DOHH2 (cell line): ENCODE measurements around the gene DYRK1A.

Experiments used
- H3F3A ChIP-seq: fragments of 200-600 bp; sonication (generic), shearing (Covaris generic); 2 replicates; pipeline ENCODE4 v1.6.0; 2016; ENCODE audit warnings: antibody characterized with exemption, mild to moderate bottlenecking; ENCODE audit not compliant: control insufficient read depth, insufficient read depth
- H3K27ac ChIP-seq: fragments of 200-600 bp; sonication (generic); 2 replicates; pipeline ENCODE4 v1.5.1; 2014; ENCODE audit warnings: low read depth, mild to moderate bottlenecking, low read length, moderate library complexity
- H3K27me3 ChIP-seq: fragments of 200-600 bp; sonication (generic); 2 replicates; pipeline ENCODE4 v1.6.1; 2014; ENCODE audit warnings: mild to moderate bottlenecking, low read length, mixed read lengths; ENCODE audit not compliant: control insufficient read depth
- H3K36me3 ChIP-seq: fragments of 200-600 bp; sonication (generic); 2 replicates; pipeline ENCODE4 v1.6.1; 2014; ENCODE audit warnings: mild to moderate bottlenecking, low read length, moderate library complexity, mixed read lengths; ENCODE audit not compliant: control insufficient read depth
- H3K4me1 ChIP-seq: fragments of 200-600 bp; sonication (generic); 2 replicates; pipeline ENCODE4 v1.6.1; 2014; ENCODE audit warnings: mild to moderate bottlenecking, low read length, mixed read lengths; ENCODE audit not compliant: control insufficient read depth
- H3K4me2 ChIP-seq: fragments of 200-600 bp; sonication (generic); 2 replicates; pipeline ENCODE4 v1.6.0; 2014; ENCODE audit warnings: mild to moderate bottlenecking, low read length, moderate library complexity
- H3K4me3 ChIP-seq: fragments of 200-600 bp; sonication (generic); 2 replicates; pipeline ENCODE4 v1.5.1; 2014; ENCODE audit warnings: mild to moderate bottlenecking, low read length, mixed read lengths
- H3K79me2 ChIP-seq: fragments of 200-600 bp; sonication (generic); 2 replicates; pipeline ENCODE4 v1.6.1; 2014; ENCODE audit warnings: mild to moderate bottlenecking, low read length, mixed read lengths; ENCODE audit not compliant: control insufficient read depth
- H3K9me2 ChIP-seq: fragments of 200-600 bp; sonication (generic); replicated peaks from 2 replicates; pipeline ENCODE4 v1.6.1; 2014; ENCODE audit warnings: mild to moderate bottlenecking, low read length, mixed read lengths; ENCODE audit not compliant: control insufficient read depth
- H3K9me3 ChIP-seq: fragments of 200-600 bp; sonication (generic); 2 replicates; pipeline ENCODE4 v1.6.1; 2014; ENCODE audit warnings: antibody characterized with exemption, low read length, mixed read lengths; ENCODE audit not compliant: control insufficient read depth, insufficient read depth
- H4K20me1 ChIP-seq: fragments of 200-600 bp; sonication (generic); 2 replicates; pipeline ENCODE4 v1.6.0; 2014; ENCODE audit warnings: low read depth, mild to moderate bottlenecking, antibody characterized with exemption, low read length, moderate library complexity; ENCODE audit not compliant: control insufficient read depth, insufficient read depth
- EZH2phosphoT487 ChIP-seq: fragments of 200-600 bp; sonication (generic); IDR thresholded peaks from 2 replicates; pipeline ENCODE4 v1.6.1; 2017; ENCODE audit warnings: borderline replicate concordance, mild to moderate bottlenecking, antibody characterized with exemption, low read length, moderate library complexity, mixed read lengths
- TF ChIP-seq, protein P1 (sequence below): fragments of 200-600 bp; sonication (generic); IDR thresholded peaks from one replicate; pipeline ENCODE4 v1.5.1; 2014; ENCODE audit warnings: antibody characterized with exemption, mild to moderate bottlenecking, low read depth, low read length; ENCODE audit not compliant: poor library complexity, severe bottlenecking

The DYRK1A gene

GRCh38 chr21:37415939-37416338 lies 49.4 kb downstream of the DYRK1A start:
- TF ChIP-seq, protein P1, sequence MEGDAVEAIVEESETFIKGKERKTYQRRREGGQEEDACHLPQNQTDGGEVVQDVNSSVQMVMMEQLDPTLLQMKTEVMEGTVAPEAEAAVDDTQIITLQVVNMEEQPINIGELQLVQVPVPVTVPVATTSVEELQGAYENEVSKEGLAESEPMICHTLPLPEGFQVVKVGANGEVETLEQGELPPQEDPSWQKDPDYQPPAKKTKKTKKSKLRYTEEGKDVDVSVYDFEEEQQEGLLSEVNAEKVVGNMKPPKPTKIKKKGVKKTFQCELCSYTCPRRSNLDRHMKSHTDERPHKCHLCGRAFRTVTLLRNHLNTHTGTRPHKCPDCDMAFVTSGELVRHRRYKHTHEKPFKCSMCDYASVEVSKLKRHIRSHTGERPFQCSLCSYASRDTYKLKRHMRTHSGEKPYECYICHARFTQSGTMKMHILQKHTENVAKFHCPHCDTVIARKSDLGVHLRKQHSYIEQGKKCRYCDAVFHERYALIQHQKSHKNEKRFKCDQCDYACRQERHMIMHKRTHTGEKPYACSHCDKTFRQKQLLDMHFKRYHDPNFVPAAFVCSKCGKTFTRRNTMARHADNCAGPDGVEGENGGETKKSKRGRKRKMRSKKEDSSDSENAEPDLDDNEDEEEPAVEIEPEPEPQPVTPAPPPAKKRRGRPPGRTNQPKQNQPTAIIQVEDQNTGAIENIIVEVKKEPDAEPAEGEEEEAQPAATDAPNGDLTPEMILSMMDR = no peak
- no peak for TF ChIP-seq EZH2phosphoT487
- Histone ChIP-seq H3F3A (peaks cover 2% of the 10 kb centered on the region; the same call in 1 of the 2 replicates), H3K36me3 (peaks cover 12% of the 10 kb centered on the region), H4K20me1 (peaks cover 31% of the 10 kb centered on the region), H3K79me2 (peaks cover 100% of the 10 kb centered on the region), H3K27ac (no peak overlapping the region), H3K9me2 (no peaks in the 10 kb centered on the region), H3K4me1 (peaks cover 33% of the 10 kb centered on the region), H3K4me2 (no peak overlapping the region), H3K27me3 (no peaks in the 10 kb centered on the region), H3K9me3 (no peaks in the 10 kb centered on the region), H3K4me3 (no peak overlapping the region)

GRCh38 chr21:37416914-37417313 lies 50.3 kb downstream of the DYRK1A start:
- peaks cover 100% of the 10 kb centered on the region for H3K79me2 ChIP-seq
- no peaks in the 10 kb centered on the region for H3K9me2 ChIP-seq
- H3K4me2 ChIP-seq = no peak overlapping the region
- peaks cover 23% of the 10 kb centered on the region for H4K20me1 ChIP-seq
- peaks cover 23% of the 10 kb centered on the region for H3K4me1 ChIP-seq
- no peak overlapping the region for H3K4me3 ChIP-seq
- peaks cover 18% of the 10 kb centered on the region for H3K36me3 ChIP-seq
- TF ChIP-seq, protein P1 = no peak
- no peak for TF ChIP-seq EZH2phosphoT487
- no peaks in the 10 kb centered on the region for H3K9me3 ChIP-seq
- H3F3A ChIP-seq = peaks cover 1% of the 10 kb centered on the region; the same call in 1 of the 2 replicates
- H3K27me3 ChIP-seq = no peaks in the 10 kb centered on the region
- H3K27ac ChIP-seq = no peak overlapping the region

- H3K9me2 ChIP-seq = no peaks in the 10 kb centered on the region
- H3K27ac ChIP-seq = no peak overlapping the region
- peaks cover 10% of the 10 kb centered on the region for H4K20me1 ChIP-seq
Observed at GRCh38 chr21:37419228-37419906, 52.8 kb downstream of the DYRK1A start.

More at GRCh38 chr21:37419228-37419906, 52.8 kb downstream of the DYRK1A start:
- H3K4me2 ChIP-seq = no peak overlapping the region
- TF ChIP-seq, protein P1 = no peak
- no peak for TF ChIP-seq EZH2phosphoT487
- peaks cover 1% of the 10 kb centered on the region for H3K4me1 ChIP-seq
- H3K4me3 ChIP-seq = no peak overlapping the region
- no peaks in the 10 kb centered on the region for H3K27me3 ChIP-seq
- no peaks in the 10 kb centered on the region for H3F3A ChIP-seq
- peaks cover 98% of the 10 kb centered on the region for H3K79me2 ChIP-seq
- no peaks in the 10 kb centered on the region for H3K9me3 ChIP-seq
- peaks cover 36% of the 10 kb centered on the region for H3K36me3 ChIP-seq
